DMS114 treated with DMSO at 0.1 percent for 48 hours (cell line): ENCODE data around the gene CACHD1.
"Not testable (repeated sequence)": the region's sequence is repeated elsewhere in the genome, so short reads cannot be mapped to it uniquely, and the experiment has no call there.

Experiments used
- DNase-seq: peaks from one replicate; lab custom pipeline; 2025; ENCODE audit not compliant: unreplicated experiment; lab: John Stamatoyannopoulos, UW

Gene CACHD1

DNA sequence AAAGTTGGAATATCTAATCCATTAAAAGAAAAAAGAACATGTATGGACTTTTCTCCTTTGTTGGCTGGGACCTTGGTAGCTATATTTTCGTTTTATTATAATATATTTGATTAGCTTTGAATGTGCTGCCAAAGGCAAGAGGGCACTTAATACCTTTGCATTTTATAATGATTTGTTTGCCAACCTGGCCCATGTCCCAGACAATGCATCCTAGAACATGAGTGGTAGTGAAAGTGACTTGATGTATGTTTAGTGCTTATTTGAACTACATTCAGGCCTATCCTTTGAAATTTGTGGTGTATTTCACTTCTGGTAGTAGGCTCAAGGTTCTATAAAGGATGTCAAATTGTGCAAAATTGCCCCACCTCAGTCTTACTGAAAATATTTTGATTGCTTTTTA, 25.9 kb downstream of the CACHD1 start:
- no peak for DNase-seq

DNA sequence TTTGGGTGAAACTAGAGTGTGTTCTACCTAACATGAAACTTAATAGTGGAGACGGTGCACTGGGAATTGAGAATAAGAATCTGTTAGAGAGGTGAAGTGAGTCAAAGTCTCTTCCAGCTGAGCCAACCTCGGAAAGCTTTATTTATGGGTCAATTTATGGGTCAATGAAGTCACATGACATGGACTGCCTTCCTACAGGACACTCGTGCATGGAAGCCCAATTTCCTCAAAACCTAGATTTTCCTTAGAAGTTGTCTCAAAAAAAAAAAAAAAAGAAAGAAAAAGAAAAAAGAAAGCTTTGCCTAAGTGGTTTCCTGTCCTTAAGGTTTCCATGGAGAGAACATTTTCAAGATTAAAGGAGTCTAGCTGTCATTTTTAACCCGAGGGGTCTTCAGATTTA, 26.7 kb downstream of the CACHD1 start:
- no peak for DNase-seq

- no peak for DNase-seq
These were observed 27.4 kb downstream of the CACHD1 start for GRCh38 chr1:64497088-64497883.

- DNase-seq: no peak
These were observed 28.4 kb downstream of the CACHD1 start for GRCh38 chr1:64498325-64498724.

- DNase-seq: no peak
These were observed 29.1 kb downstream of the CACHD1 start for GRCh38 chr1:64499011-64499410.

- no peak for DNase-seq
These were observed 30.0 kb downstream of the CACHD1 start for GRCh38 chr1:64499966-64500365.

DNA sequence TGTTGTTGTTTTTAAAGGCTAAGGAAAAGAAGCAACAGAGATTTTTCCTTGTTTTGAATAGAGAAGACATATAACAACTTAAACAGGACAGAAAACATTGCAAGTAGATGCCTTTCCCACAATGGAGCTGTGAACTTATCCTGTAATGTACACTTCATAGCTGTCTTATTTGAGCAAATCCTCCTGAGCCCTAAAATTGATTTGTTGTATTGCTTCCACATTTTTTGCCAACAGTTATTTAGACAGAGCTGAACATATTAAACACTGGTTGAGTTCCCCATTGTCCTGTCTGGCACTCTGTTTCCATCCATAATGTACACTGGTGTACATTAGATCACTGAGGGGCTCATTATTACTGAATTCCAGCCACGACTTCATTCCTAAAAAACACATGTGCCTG, 32.2 kb downstream of the CACHD1 start:
- DNase-seq: no peak

- DNase-seq: no peak
These were observed 33.0 kb downstream of the CACHD1 start for GRCh38 chr1:64502931-64503330.

GRCh38 chr1:64505232-64505943, 35.5 kb downstream of the CACHD1 start:
- DNase-seq: no peak

DNA sequence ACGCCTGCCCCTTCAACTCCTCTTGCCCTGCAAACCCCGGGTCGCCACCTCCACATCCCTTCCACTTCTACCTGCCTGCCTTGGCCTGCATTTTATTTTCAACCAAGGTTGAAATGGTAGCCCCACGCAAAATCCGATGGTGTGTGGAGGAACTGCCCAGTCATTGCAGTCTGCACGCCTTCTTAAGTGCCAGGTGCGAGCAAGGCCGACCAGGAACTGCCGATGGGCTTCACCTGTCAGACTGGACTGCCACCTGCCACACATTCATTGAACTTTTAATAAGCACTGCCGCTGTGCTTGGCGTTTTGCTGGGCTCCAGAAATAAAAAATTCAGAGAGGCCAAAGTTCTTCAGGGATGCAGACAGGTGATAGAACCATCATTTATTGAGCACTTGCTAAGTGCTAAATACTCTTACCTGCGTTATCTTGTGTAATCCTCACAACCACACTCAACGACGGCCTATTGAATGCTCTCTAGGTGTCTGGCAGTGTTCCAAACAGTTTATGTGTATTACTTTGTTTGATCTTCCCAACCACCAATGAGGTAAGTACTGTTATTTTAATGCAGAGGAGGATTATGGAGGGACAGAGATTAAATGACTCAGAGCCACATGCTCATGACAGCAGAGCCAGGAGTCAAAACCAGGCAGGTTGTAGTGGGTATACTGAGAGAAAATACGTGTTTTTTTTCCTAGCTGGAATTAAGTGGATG, 36.2 kb downstream of the CACHD1 start:
- DNase-seq: no peak

- DNase-seq: no peak
These were observed 38.7 kb downstream of the CACHD1 start for GRCh38 chr1:64508629-64509028.

GRCh38 chr1:64511044-64511443, 41.1 kb downstream of the CACHD1 start:
- DNase-seq: no peak

DNA sequence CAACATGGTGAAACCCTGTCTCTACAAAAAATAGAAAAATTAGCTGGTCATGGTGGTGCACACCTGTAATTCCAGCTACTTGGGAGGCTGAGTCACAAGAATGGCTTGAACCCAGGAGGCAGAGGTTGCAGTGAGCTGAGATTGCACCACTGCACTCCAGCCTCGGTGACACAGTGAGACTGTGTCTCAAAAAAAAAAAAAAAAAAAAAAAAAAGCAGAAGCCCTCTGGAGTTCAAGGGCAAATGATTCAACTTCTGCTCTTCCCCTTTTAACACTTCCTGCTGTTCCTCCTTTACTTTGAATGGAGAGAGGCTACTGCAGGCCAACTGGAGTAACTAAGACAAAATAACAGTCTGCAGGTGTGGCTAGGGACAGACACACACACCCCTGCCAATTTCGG, 42.3 kb downstream of the CACHD1 start:
- not testable (repeated sequence) for DNase-seq

DNA sequence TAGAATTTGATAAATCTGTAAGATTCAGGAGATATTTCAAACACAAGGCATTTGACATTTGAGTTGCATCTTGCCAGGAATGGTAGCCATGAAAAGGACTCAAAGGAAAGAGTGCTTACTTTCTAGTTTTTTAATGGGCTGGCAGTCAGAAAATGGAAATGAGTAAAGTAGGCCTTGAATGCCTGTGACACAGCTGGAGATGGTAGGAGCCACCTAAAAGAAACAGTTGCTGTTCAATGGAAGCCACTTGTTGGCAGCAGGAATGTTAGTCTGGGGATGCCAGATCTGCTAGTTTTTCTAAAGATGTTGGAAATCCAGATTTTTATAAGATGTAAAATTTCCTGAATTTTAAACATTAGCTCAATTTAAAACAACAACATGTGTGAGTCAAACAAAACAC, 43.6 kb downstream of the CACHD1 start:
- DNase-seq: no peak

GRCh38 chr1:64514197-64514765, 44.4 kb downstream of the CACHD1 start:
- no peak for DNase-seq

DNA sequence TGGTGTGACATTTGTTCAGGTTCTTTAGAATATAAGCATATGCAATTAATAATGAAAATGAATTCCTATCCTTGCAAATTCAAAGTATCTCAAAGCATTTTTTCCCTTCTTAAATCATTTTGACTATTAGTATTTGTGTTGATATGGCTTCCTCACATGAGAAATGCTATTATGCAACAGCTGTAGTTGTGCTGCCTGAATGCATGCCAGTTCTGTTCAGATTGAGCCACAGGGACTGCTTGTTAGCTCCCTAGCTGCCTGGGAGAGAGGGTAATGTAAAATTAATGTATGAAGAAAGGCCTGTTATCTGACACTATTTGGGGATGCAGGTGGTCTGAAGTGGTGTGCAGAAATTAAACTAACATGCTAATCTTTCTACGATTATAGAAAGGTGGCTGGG, 45.5 kb downstream of the CACHD1 start:
- DNase-seq: no peak

DNA sequence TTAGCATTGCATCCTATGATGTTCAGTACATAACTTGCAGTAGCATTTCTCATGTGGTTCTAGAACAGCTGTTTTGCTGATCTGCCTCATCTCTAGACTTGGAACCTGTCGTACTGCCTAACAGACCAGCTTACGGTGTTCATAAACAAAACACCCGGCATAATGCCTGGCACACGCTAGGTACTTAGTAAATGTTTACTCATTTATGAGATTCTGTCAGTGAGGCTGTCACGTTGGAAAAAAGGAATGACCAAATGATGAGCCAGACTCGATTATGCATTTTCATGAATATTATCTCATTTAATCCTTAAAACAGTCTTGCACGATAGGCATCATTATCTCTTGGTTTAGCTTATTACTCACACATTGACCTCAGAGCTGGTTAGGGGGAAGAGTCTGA, 46.4 kb downstream of the CACHD1 start:
- no peak for DNase-seq

GRCh38 chr1:64516803-64517568, 47.1 kb downstream of the CACHD1 start:
- DNase-seq: no peak

DNA sequence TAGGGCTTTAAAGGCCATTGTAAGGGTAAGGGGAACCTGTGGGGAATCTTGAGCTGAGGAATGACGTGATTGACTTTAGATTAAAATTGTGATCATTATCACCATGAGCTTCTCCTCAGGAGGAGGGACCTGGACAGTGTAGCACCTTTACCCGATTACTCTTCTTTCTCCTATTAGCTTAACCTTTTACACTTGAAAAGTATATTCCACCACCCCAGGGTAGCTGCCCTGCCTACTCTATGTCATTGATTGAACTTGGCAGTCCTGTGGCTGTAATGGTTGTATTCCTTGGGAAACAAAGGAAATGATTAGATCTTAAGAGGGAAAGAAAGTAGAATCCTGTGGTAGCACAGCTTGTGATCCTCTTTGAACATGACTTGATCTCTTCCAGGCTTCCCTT, 47.7 kb downstream of the CACHD1 start:
- no peak for DNase-seq

GRCh38 chr1:64518692-64519481, 49.0 kb downstream of the CACHD1 start:
- no peak for DNase-seq
